GM18498 (cell line): ENCODE data around the gene GHITM.
"Not testable (repeated sequence)": the region's sequence is repeated elsewhere in the genome, so short reads cannot be mapped to it uniquely, and the experiment has no call there.

Source experiments
- ATAC-seq: cut with Tn5 transposase; IDR thresholded peaks from one replicate; pipeline ENCODE4 v1.9.1; 2021; ENCODE audit warnings: mild to moderate bottlenecking, moderate library complexity; ENCODE audit not compliant: unreplicated experiment

GHITM gene, protein sequence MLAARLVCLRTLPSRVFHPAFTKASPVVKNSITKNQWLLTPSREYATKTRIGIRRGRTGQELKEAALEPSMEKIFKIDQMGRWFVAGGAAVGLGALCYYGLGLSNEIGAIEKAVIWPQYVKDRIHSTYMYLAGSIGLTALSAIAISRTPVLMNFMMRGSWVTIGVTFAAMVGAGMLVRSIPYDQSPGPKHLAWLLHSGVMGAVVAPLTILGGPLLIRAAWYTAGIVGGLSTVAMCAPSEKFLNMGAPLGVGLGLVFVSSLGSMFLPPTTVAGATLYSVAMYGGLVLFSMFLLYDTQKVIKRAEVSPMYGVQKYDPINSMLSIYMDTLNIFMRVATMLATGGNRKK

DNA sequence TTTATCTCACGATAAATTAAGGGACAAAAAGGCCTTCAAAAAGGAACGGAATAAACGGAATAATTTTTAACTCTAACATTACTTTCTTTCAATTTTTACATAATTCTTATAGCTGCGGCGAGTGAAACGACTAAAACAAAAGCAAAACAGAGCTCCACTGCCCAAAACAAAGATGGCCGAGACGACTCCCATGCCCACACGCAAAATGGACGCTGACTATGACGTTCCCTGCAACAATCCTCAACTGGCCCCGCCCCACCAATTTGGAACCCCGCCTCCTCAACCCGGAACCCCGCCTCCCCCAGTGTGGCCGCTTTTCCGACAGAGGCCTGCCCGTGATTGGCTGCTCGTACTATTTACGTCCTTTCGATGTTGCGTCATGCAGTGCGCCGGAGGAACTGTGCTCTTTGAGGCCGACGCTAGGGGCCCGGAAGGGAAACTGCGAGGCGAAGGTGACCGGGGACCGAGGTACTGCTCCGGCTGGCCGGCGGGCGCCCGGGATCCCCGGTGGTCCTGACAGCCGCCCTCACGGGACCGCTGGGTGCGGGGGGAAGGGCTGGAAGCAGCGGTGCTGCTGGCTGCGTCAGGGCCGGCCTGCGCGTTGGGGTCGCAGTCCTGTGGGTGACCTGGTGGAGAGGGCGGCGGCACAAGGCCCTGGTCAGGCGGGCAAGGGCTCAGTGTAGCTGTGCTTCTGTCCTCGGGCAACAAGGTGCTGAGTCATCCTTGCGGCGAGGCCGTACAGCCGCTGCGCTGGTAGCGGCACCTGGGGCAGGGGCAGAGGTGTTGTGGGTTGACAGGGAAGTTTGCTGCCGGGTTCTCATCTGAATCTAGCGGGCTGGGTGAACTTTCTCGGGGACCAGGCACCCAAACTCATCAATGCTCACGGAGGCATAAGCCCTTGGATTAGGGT, at the start of gene GHITM:
TSS of gene GHITM (plus strand) at position 384 of the 910 bp plus-strand sequence. CDS start 1,992 bp downstream, outside the sequence.
- peak; percentile 99 for ATAC-seq

DNA sequence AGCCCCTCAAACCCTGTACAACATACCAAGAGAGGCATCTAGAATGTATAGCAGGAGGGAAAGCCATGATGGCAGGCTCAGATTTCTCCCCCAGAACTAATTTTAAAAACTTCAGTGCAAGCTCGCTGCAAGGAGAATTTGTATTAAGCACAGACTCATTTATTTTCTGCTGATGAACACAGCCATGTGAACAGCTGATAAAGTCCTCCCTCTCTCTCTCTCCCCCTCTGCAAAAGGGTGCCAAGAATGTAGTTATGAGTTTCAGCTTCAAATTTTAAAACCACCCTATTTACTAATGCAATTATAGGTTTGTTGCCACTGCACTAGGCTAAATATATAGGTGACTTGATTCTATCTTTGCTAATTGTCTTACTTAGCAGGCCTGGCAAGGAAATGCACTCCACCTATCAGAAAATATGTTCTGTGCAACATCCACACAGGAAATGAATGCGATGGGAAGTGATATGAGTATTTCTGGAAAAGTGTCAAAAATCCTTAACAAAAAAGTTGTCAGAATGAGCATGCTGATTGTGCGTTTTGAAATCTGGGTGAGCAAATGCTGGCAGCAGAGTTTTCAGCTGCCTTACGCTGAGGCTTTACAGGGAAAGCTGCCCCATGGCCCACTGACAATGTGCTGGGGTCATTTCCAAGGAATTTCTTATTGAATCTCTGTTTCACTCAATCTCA, 43.4 kb upstream of the GHITM start:
- ATAC-seq: no peak

DNA sequence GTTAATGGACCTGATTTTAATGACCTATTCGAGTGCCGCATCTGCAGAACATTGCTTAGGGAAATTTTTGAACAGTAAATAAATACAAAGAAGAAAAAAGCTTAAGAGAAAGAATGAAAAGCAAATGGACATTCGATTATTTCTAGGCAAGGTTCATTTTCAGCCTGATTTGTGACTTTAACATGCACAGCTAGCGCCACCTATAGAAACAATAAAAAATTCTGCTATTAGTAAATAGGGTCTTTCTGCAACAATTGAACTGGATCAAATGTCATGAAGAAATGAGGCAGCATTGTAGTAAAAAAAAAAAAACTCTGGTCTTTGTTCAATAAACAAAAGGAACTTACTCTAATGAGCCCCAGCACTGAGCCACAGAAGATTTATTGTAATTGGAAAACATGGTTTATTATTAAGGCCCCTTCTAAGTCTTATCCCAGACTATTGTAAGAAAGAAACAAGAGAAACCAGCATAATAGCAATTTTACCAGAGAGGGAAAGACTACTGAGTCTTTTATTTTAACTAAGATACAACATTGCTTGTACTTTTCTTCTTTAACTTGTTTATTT, 41.4 kb upstream of the GHITM start:
- ATAC-seq: no peak

DNA sequence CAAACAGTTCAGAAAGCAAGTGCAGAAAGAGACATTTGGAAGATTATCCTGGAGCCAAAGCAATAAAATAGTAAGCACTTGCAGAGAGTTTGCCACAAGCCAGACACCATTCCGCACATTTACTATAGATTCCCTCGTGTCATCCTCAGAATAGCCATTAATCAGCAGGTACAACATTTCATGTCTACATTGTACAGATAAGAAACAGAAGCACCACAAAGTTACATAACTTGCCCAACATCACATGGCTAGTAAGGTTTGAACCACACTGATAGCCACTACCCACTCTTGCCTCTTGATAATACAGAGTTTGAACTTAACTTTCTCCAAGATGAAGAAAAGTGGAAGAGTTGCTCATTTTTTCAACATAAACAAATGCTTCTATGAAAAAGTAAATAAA, 40.6 kb upstream of the GHITM start:
- ATAC-seq: no peak

DNA sequence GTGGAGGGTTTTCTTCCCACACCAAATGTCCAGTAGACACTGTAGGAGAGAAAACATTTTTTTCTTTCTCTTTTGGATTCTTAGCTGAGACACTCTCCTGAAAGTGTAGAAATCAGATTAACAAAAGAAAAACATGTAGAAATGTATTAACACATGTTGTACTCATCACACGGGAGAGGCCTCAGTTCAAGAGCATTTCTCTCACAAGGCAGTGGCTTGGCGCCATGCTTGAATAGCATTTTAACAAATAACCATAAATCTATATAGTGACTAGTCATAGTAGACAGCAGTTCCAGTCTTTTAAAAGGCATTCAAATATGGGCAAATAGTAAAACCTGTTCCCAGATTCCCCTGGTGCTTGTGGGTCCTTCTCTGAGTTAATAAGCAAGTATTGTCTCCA, 38.3 kb upstream of the GHITM start:
- ATAC-seq: no peak

DNA sequence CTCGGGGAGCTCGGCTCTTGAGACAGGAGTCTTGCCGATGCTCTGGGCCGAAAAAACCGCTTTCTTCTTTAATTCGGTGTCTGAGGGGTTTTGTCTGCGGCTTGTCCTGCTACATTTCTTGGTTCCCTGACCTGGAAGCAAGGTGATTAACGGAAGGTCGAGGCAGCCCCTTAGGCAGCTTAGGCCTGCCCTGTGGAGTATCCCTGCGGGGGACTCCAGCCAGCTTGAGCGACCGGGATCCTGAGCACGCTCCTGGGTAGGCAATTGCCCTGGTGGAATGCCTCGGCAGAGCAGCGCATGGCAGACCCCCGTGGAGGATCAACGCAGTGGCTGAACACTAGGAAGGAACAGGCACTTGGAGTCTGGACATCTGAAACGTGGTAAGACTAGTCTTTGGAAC, 30.5 kb upstream of the GHITM start:
- no peak for ATAC-seq

DNA sequence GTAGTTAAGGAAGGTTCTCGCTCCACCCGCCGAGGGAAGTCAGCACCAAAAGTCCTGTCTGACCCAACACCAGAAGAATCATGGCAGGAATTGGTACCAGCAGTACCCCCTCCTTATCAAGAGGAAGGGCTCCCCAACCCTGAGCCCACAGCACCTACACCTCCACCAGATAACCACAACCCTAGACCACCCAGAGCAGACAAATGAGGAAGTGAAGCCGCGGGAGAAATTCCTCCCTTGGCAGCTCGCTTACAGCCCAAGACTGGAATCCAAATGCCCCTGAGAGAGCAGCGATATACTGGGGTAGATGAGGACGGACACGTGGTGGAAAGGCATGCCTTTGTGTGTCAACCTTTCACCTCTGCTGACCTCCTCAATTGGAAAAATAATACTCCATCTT, 29.5 kb upstream of the GHITM start:
- not testable (repeated sequence) for ATAC-seq

DNA sequence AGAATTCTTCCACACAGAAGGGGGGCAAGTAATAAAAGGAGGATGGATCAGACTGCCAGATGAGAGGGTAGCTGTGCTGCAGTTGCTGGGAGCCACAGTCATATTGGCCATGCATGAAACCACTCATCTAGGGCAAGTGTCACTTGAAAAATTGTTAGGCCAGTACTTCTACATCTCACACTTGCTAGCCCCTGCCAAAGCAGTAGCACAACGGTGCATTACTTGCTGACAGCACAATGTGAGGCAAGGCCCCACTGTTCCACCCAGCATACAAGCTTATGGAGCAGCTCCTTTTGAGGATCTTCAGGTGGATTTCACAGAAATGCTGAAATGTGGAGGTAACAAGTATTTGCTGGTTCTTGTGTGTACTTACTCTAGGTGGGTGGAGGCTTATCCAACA, 25.8 kb upstream of the GHITM start:
- ATAC-seq: not testable (repeated sequence)

DNA sequence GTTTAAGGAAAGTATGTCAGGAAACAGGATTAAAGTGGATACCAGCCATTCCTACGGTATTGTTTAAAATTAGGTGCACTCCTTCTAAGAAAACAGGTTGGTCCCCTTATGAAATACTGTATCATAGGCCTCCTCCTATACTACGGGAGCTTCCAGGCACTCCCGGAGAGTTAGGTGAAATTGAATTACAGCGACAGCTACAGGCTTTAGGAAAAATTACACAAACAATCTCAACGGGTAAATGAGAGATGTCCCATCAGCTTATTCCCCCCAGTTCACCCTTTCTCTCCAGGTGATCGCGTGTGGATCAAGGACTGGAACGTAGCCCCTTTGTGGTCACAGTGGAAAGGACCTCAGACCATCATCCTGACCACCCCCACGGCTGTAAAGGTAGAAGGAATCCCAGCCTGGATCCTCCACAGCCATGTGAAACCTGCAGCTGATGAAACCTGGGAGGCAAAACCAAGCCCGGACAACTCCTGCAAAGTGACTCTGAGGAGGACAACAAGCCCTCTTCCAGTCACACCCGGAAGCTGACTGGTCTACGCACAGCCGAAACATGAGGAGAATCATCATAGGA, 25.1 kb upstream of the GHITM start:
- ATAC-seq: no peak

DNA sequence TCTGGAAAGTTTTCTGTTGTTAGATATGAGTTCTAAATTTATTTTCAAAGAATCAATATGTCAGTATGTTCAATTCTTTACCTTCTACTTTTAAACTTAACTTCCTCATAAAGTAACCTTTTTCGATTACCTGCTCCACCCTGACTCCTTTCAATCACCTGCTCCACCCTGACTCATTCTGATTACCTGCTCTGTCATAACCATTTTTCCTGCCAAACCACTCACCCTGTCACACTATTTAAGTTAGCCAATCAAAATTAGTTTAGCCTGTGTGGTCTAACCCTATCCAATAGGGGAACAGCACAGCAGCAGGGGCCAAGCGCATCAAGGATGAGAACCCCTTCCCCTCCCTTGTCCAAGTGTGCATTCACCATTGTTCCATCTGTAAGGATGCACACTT, 22.1 kb upstream of the GHITM start:
- ATAC-seq: not testable (repeated sequence)

DNA sequence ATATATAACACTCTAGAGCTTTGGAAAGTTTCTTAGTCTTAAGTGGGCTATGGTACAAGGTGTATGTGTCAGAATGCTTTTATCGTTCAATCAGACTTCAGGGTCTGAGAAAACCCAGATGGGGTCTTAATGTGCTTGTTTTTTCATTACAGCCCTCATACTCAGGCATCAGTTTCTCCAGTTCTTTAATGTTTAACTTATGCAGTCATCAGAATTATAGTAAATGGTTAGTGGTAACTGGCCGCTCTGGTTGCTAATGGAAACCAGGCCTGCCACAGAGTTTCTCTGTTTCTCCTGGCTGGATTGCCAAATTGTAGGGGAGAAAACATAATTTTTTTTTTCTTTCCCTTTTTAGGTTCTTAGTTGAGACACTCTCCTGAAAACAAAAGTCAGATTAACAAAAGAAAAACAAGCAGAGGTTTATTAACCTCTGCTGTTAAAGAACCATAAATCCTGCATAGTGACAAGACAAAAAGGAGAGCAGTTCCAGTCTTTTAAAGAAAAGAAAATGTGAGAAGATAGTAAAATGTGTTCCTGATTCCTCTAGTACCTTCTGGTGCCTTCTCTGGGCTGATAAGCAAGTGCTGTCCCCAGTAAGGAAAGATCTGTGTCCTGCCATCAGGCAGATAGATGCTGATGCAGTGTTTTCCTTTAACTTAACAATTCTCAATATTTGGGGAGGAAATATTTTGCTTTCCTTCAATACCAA, 21.5 kb upstream of the GHITM start:
- no peak for ATAC-seq

DNA sequence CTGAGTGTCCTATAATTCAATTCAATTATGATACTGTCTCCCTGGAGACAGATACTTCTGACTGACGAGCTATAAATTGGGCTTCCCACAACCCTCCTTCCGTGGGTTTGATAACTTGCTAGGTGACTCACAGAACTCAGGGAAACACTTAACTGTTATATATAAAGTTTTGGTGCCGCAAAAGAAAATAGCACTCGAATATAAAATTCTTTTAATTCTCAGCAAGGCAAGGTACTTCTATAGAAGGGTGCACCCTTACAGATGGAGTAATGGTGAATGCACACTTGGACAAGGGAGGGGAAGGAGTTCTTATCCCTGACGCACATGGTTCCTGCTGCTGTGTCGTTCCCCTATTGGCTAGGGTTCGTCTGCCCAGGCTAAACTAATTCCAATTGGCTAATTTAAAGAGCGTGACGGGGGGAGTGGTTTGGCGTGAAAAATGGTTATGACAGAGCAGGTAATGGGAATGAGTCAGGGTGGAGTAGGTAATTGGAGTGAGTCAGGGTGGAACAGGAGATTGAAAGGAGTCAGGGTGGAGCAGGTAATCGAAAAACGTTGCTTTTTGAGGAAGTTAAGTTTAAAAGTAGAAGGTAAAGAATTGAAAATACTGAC, 20.8 kb upstream of the GHITM start:
- no peak for ATAC-seq

DNA sequence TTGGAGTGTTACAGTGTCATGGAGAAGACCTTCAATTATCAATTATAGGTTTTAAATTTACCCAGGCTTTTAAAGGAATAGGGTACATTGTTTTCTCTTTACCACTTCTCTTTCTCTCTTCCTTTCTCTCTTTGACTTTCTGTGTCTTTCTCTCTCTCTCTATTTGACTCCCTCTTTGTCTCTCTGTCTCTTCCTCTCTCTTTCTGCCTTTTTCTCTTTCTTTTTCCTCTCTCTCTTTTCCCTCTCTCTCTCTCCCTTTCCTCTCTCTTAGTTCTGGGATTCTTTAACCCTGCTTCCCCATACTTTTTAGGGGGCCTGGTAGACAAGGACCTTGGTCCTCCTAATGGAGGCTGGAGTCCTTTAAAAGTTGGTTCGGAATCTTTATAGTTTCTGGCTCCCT, 15.9 kb upstream of the GHITM start:
- ATAC-seq: no peak

DNA sequence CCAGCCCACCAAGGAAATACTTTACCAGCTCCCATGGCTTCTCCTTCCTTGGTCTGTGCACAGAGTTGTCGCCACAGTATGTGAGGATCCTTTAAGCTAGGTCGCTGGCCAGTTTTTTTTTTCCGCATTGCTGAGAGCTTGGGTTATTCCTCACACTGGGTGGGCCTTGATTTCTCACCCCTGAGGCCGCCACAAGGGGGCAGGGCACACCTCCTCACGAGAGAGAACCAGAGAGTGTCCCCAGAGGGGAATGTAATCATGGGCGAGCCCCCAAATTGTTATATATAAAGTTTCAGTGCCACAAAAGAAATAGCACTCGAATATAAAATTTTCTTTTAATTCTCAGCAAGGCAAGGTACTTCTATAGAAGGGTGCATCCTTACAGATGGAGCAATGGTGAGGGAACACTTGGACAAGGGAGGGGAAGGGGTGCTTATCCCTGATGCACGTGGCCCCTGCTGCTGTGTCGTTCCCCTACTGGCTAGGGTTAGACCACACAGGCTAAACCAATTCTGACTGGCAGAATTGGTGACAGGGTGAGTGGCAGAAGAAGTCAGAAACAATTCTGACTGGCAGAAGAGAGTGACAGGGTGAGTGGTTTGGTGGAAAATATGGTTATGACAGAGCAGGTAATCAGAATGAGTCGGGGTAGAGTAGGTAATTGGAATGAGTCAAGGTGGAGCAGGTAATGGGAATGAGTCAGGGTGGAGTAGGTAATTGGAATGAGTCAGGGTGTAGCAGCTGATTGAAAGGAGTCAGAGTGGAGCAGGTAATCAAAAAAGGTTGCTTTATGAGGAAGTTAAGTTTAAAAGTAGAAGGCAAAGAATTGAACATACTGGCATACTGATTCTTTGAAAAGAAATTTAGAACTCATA, 13.2 kb upstream of the GHITM start:
- not testable (repeated sequence) for ATAC-seq

DNA sequence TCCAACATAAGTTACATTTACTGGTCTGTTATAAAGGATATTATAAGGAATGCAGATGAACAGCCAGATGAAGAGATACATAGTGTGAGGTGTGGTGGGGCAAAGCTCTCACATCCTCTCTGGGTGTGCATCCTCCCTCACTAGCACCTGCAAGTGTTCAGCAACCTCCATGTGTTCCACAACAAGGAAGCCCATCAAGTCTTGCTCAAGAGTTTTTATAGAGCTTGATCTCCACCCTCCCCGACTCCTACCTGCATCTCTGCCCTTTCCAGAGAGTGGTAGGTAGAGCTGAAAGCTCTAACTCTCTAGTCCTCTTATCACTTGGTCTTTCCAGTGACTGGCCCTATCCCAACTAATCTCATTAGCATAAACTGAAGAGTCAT, 12.5 kb upstream of the GHITM start:
- ATAC-seq: no peak

DNA sequence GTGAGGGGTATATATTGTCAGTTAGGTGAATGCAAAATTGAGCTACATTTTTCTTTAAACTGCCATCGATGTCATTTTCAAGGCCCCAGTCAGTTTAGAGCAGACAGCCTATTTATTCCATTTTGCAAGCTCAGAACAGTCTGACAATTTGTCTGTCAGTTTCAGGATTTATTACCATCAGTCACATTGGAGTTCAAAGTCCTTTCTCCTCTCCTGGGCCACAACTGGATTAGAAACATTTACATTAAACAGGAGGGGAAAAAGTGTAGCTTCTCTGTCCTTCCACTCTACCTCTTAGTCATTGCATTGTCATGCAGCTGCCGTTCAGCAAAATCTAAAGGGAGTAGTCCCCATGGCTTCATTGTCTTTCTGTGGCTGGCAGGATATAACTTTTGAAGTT, 3.5 kb upstream of the GHITM start:
- no peak for ATAC-seq

DNA sequence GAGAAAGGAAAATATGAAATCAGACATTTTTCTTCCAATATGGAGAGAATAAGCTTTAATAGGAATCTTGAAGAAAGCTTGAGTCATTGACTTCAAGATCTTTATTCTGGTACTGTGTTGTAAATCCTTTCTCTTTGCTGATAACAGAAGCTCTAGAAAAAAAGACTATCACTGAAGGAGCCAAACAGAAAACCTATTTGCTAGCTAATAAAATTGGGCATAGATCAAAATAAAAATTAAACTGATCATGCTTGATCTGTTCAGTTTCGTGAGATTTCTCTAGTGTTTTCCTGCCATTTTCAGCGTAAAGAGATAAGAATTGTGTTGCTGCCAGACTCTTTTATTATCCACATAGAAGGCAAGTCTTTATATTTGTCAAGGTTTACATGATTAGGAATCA, 1.5 kb upstream of the GHITM start:
- ATAC-seq: no peak

DNA sequence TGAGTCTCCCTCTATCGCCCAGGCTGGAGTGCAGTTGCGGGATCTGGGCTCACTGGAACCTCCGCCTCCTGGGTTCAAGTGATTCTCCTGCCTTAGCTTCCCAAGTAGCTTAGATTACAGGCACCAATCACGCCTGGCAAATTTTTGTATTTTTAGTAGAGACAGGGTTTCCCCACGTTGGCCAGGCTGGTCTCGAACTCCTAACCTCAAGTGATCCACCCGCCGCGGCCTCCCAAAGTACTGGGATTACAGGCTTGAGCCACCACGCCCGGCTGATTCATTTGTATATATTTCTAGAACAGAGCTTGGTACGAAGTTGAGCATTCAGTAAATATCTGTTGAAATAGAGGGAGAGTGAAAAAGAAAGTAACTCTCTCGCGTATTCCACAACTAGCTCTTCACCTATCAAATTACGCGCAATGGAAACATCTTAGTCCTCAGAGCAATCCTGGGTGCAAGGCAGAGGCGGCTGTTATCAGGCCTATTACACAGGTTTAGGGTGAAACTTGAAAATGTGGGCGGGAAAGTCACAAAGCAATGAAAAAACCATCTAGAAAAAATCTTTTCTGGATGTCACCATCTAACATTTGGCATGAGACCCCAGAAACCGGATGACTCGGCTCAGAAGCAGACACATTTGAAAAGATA, 707 bp upstream of the GHITM start:
- no peak for ATAC-seq
